KMS-11 (cell line): ENCODE data around the gene GRIP2.

Experiments
- H2AFZ ChIP-seq: fragments of 200-600 bp; sonication (generic); 2 replicates; pipeline ENCODE4 v1.6.1; 2016; ENCODE audit warnings: antibody characterized with exemption, mixed run types, low read depth
- H3K27ac ChIP-seq: fragments of 200-600 bp; sonication (generic); 2 replicates; pipeline ENCODE4 v1.6.1; 2016; ENCODE audit warnings: mild to moderate bottlenecking, mixed run types
- H3K27me3 ChIP-seq: fragments of 200-600 bp; sonication (generic); 2 replicates; pipeline ENCODE4 v1.6.1; 2017; ENCODE audit warnings: mild to moderate bottlenecking, low read depth, mixed run types, moderate library complexity; ENCODE audit not compliant: insufficient read depth
- H3K36me3 ChIP-seq: fragments of 200-600 bp; sonication (generic); 2 replicates; pipeline ENCODE4 v1.6.1; 2017; ENCODE audit warnings: mild to moderate bottlenecking, mixed run types; ENCODE audit not compliant: insufficient read depth
- H3K4me1 ChIP-seq: fragments of 200-600 bp; sonication (generic); 2 replicates; pipeline ENCODE4 v1.6.1; 2016; ENCODE audit warnings: mild to moderate bottlenecking, low read depth, mixed run types; ENCODE audit not compliant: poor library complexity, severe bottlenecking
- H3K4me2 ChIP-seq: fragments of 200-600 bp; sonication (generic); 2 replicates; pipeline ENCODE4 v1.7.0; 2016; ENCODE audit warnings: mild to moderate bottlenecking, mixed run types
- H3K4me3 ChIP-seq: fragments of 200-600 bp; sonication (generic); IDR thresholded peaks from 2 replicates; pipeline ENCODE4 v1.6.1; 2017; ENCODE audit warnings: low read depth, low read length, mixed read lengths; ENCODE audit not compliant: insufficient read depth
- H3K79me2 ChIP-seq: fragments of 200-600 bp; sonication (generic); 2 replicates; pipeline ENCODE4 v1.6.1; 2016; ENCODE audit warnings: low read depth, mixed run types; ENCODE audit not compliant: insufficient read depth
- H3K9ac ChIP-seq: fragments of 200-600 bp; sonication (generic); 2 replicates; pipeline ENCODE4 v1.6.1; 2016; ENCODE audit warnings: mild to moderate bottlenecking, mixed run types
- H4K20me1 ChIP-seq: fragments of 200-600 bp; sonication (generic); 2 replicates; pipeline ENCODE4 v1.6.1; 2016; ENCODE audit warnings: mild to moderate bottlenecking, mixed run types; ENCODE audit not compliant: insufficient read depth
- CTCF ChIP-seq: fragments of 200-600 bp; sonication (generic); conservative IDR thresholded peaks from 2 replicates; pipeline ENCODE4 v1.6.1; 2017; ENCODE audit warnings: low read depth, mild to moderate bottlenecking, antibody characterized with exemption, low read length, moderate library complexity, mixed read lengths

The GRIP2 gene

GRCh38 chr3:14512281-14512941, 27.7 kb downstream of the GRIP2 start:
- no peaks in the 10 kb centered on the region for H4K20me1 ChIP-seq
- no peak overlapping the region for H3K27ac ChIP-seq
- H3K36me3 ChIP-seq: no peaks in the 10 kb centered on the region
- no peak for TF ChIP-seq CTCF
- H3K79me2 ChIP-seq: no peaks in the 10 kb centered on the region
- no peak overlapping the region for H3K9ac ChIP-seq
- H2AFZ ChIP-seq: no peak overlapping the region
- no peak overlapping the region for H3K4me2 ChIP-seq
- H3K4me1 ChIP-seq: no peaks in the 10 kb centered on the region
- H3K27me3 ChIP-seq: no peaks in the 10 kb centered on the region
- no peak overlapping the region for H3K4me3 ChIP-seq

DNA sequence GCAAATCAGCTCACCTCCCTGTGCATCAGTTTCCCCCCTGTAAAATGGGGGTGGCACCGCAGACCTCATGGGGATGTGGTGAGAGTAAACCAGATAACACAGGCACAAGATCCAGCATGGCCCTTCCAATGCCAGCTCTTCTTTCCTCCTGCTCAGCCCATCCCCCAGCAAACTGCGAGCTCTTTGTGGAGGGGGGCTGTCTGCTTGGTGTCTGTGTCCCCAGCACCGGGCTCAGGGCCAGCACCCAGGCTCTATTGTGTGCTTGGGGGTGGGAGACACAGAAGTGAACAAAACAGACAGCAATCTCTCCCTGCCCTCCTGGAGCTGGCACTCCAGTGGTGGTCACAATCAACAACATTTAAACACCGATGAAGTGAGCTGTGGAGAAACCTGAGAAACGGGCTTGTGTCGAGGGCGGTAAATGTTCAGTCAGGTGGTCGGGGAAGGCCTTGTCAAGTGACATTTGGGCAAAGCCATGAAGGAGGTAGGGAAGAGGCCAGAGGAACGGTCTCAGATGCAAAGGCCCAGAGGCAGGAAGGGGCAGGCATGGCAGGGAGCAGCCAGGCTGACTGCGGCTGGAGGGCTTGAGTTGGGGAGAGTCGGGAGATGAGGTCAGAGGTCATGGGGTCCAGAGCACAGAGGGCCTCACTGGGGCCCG, 28.4 kb downstream of the GRIP2 start:
- Histone ChIP-seq H3K27ac (no peak overlapping the region), H3K4me3 (no peak overlapping the region), H2AFZ (no peak overlapping the region), H3K79me2 (no peaks in the 10 kb centered on the region), H3K4me2 (no peak overlapping the region), H3K27me3 (no peaks in the 10 kb centered on the region), H3K4me1 (no peaks in the 10 kb centered on the region), H3K36me3 (no peaks in the 10 kb centered on the region), H3K9ac (no peak overlapping the region), H4K20me1 (no peaks in the 10 kb centered on the region)
- no peak for TF ChIP-seq CTCF

- no peaks in the 10 kb centered on the region for H4K20me1 ChIP-seq
- no peaks in the 10 kb centered on the region for H3K36me3 ChIP-seq
- H3K4me3 ChIP-seq: no peak overlapping the region
- H3K4me2 ChIP-seq: no peak overlapping the region
- H3K27ac ChIP-seq: no peak overlapping the region
- no peak for TF ChIP-seq CTCF
- H3K27me3 ChIP-seq: no peaks in the 10 kb centered on the region
- H3K4me1 ChIP-seq: no peaks in the 10 kb centered on the region
- no peak overlapping the region for H3K9ac ChIP-seq
- H2AFZ ChIP-seq: no peak overlapping the region
- H3K79me2 ChIP-seq: no peaks in the 10 kb centered on the region
Observed at GRCh38 chr3:14510838-14511622, 29.1 kb downstream of the GRIP2 start.

DNA sequence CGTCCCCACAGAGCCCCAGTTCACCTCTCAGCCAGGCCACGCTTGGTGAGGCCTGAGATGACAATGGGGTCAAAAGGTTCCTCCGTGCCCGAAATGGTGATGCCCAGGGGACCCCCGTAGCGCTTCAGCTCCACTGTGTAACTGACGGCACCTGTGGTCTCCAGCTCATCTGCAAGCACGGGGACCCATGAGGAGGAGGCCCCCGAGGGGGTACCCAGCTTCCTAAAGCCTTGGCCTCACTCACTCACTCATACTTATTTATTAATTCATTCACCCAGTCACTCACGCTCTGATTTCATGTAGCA, 30.4 kb downstream of the GRIP2 start:
- Histone ChIP-seq H3K27me3 (no peaks in the 10 kb centered on the region), H3K36me3 (no peaks in the 10 kb centered on the region), H3K4me3 (no peak overlapping the region), H3K79me2 (no peaks in the 10 kb centered on the region), H3K27ac (no peak overlapping the region), H4K20me1 (no peaks in the 10 kb centered on the region), H3K4me2 (no peak overlapping the region), H3K9ac (no peak overlapping the region), H3K4me1 (no peaks in the 10 kb centered on the region), H2AFZ (no peak overlapping the region)
- TF ChIP-seq CTCF: no peak
